ENCODE measurements around the gene C2CD2L.

C2CD2L gene

GRCh38 chr11:119094816-119095065 is 12.4 kb upstream of the C2CD2L start:
- H4K91ac ChIP-seq (ENCODE audit: low read length): no peak overlapping the region
- H3K4me3 ChIP-seq (ENCODE audit: insufficient read depth in 1 of 2, low read depth in 1 of 2, low read length in 2 of 2): peak overlapping the region; percentile 85 to 94
- H3K27ac ChIP-seq (ENCODE audit: low read length, poor library complexity, severe bottlenecking): peak overlapping the region; percentile 54
- H3K9me3 ChIP-seq (ENCODE audit: control insufficient read depth, low read length): no peaks in the 10 kb centered on the region
- no peaks in the 10 kb centered on the region for H3K27me3 ChIP-seq (ENCODE audit: control insufficient read depth in 1 of 2, insufficient read depth in 1 of 2, low read length in 2 of 2)
- peak overlapping the region; percentile 18 to 70 for H3K4ac ChIP-seq (ENCODE audit: low read depth in 1 of 2, low read length in 2 of 2)
- H2AK5ac ChIP-seq (ENCODE audit: low read length, severe bottlenecking): no peak overlapping the region
- H3K9ac ChIP-seq (ENCODE audit: low read length): peak overlapping the region; percentile 89
- H2BK15ac ChIP-seq (ENCODE audit: low read depth, poor library complexity, severe bottlenecking): no peak overlapping the region
- H3K18ac ChIP-seq (ENCODE audit: low read depth in 1 of 2, low read length in 2 of 2): peak overlapping the region in 1 of 2 experiments; percentile 85
- H3K79me1 ChIP-seq (replicated peaks; ENCODE audit: low read length, poor library complexity, severe bottlenecking): peaks cover 12% of the 10 kb centered on the region
- no peak overlapping the region for H2BK12ac ChIP-seq (ENCODE audit: low read length in 2 of 2)
- H3K36me3 ChIP-seq (ENCODE audit: control insufficient read depth in 1 of 2, insufficient read depth in 2 of 2, low read depth in 1 of 2, low read length in 2 of 2): peaks cover 38 to 64% of the 10 kb centered on the region in 2 experiments
- H2AFZ ChIP-seq (ENCODE audit: low read depth, low read length): no peak overlapping the region
- peak; percentile 91 for DNase-seq
- H4K8ac ChIP-seq (ENCODE audit: low read length): no peak overlapping the region
- peak overlapping the region in 1 of 2 experiments; percentile 98 for H3K14ac ChIP-seq (ENCODE audit: low read length in 2 of 2)
- H2BK5ac ChIP-seq (ENCODE audit: low read depth, low read length, poor library complexity, severe bottlenecking): no peak overlapping the region
- 2% methylated on average over 13 of the region's 19 CpGs for WGBS
- peak overlapping the region; percentile 96 for H3K4me2 ChIP-seq (ENCODE audit: low read length, poor library complexity, severe bottlenecking)
- H3K23ac ChIP-seq (ENCODE audit: low read length in 2 of 2): no peak overlapping the region
- peaks cover 16% of the 10 kb centered on the region for H3K4me1 ChIP-seq (ENCODE audit: control insufficient read depth, insufficient read depth, low read depth, low read length)
- no peak overlapping the region for H2BK120ac ChIP-seq (ENCODE audit: low read depth, low read length)

GRCh38 chr11:119095066-119095880 is 11.9 kb upstream of the C2CD2L start:
- under 1% methylated on average over 76 of the region's 79 CpGs for WGBS
- H3K4ac ChIP-seq (ENCODE audit: low read depth in 1 of 2, low read length in 2 of 2): peak overlapping the region; percentile 86 to 90
- peak overlapping the region; percentile 55 for H3K27ac ChIP-seq (ENCODE audit: low read length, poor library complexity, severe bottlenecking)
- peak overlapping the region in 1 of 2 experiments; percentile 56 for H2BK12ac ChIP-seq (ENCODE audit: low read length in 2 of 2)
- peak overlapping the region; percentile 85 to 94 for H3K4me3 ChIP-seq (ENCODE audit: insufficient read depth in 1 of 2, low read depth in 1 of 2, low read length in 2 of 2)
- no peak overlapping the region for H2BK15ac ChIP-seq (ENCODE audit: low read depth, poor library complexity, severe bottlenecking)
- peak overlapping the region; percentile 78 for H4K91ac ChIP-seq (ENCODE audit: low read length)
- no peaks in the 10 kb centered on the region for H3K9me3 ChIP-seq (ENCODE audit: control insufficient read depth, low read length)
- peak overlapping the region; percentile 33 for H4K8ac ChIP-seq (ENCODE audit: low read length)
- peak overlapping the region in 1 of 2 experiments; percentile 95 for H3K23ac ChIP-seq (ENCODE audit: low read length in 2 of 2)
- H3K27me3 ChIP-seq (ENCODE audit: control insufficient read depth in 1 of 2, insufficient read depth in 1 of 2, low read length in 2 of 2): no peaks in the 10 kb centered on the region
- no peak overlapping the region for H2AFZ ChIP-seq (ENCODE audit: low read depth, low read length)
- peak overlapping the region in 1 of 2 experiments; percentile 98 for H3K14ac ChIP-seq (ENCODE audit: low read length in 2 of 2)
- no peak overlapping the region for H2BK5ac ChIP-seq (ENCODE audit: low read depth, low read length, poor library complexity, severe bottlenecking)
- peak overlapping the region; percentile 96 for H3K4me2 ChIP-seq (ENCODE audit: low read length, poor library complexity, severe bottlenecking)
- H3K79me1 ChIP-seq (replicated peaks; ENCODE audit: low read length, poor library complexity, severe bottlenecking): peaks cover 12% of the 10 kb centered on the region
- H3K18ac ChIP-seq (ENCODE audit: low read depth in 1 of 2, low read length in 2 of 2): peak overlapping the region; percentile 80 to 85
- peak overlapping the region; percentile 89 for H3K9ac ChIP-seq (ENCODE audit: low read length)
- no peak overlapping the region for H2BK120ac ChIP-seq (ENCODE audit: low read depth, low read length)
- no peak overlapping the region for H2AK5ac ChIP-seq (ENCODE audit: low read length, severe bottlenecking)
- peaks cover 33 to 61% of the 10 kb centered on the region in 2 experiments for H3K36me3 ChIP-seq (ENCODE audit: control insufficient read depth in 1 of 2, insufficient read depth in 2 of 2, low read depth in 1 of 2, low read length in 2 of 2)
- H3K4me1 ChIP-seq (ENCODE audit: control insufficient read depth, insufficient read depth, low read depth, low read length): peaks cover 16% of the 10 kb centered on the region
- peak; percentile 100 for DNase-seq

GRCh38 chr11:119099711-119100110 is 7.4 kb upstream of the C2CD2L start:
- Histone ChIP-seq H2BK120ac (ENCODE audit: low read depth, low read length) (no peak overlapping the region), H2BK15ac (ENCODE audit: low read depth, poor library complexity, severe bottlenecking) (no peak overlapping the region), H3K23ac (ENCODE audit: low read length in 2 of 2) (no peak overlapping the region), H2AFZ (ENCODE audit: low read depth, low read length) (no peak overlapping the region), H2BK12ac (ENCODE audit: low read length in 2 of 2) (no peak overlapping the region), H4K91ac (ENCODE audit: low read length) (no peak overlapping the region), H2AK5ac (ENCODE audit: low read length, severe bottlenecking) (no peak overlapping the region), H3K4me3 (ENCODE audit: insufficient read depth in 1 of 2, low read depth in 1 of 2, low read length in 2 of 2) (peak overlapping the region in 1 of 2 experiments; percentile 95), H3K4me1 (ENCODE audit: control insufficient read depth, insufficient read depth, low read depth, low read length) (peaks cover 13% of the 10 kb centered on the region), H3K9me3 (ENCODE audit: control insufficient read depth, low read length) (no peaks in the 10 kb centered on the region), H3K79me1 (replicated peaks; ENCODE audit: low read length, poor library complexity, severe bottlenecking) (peaks cover 21% of the 10 kb centered on the region), H4K8ac (ENCODE audit: low read length) (no peak overlapping the region), H3K14ac (ENCODE audit: low read length in 2 of 2) (no peak overlapping the region), H2BK5ac (ENCODE audit: low read depth, low read length, poor library complexity, severe bottlenecking) (no peak overlapping the region), H3K27ac (ENCODE audit: low read length, poor library complexity, severe bottlenecking) (no peak overlapping the region), H3K4me2 (ENCODE audit: low read length, poor library complexity, severe bottlenecking) (no peak overlapping the region), H3K36me3 (ENCODE audit: control insufficient read depth in 1 of 2, insufficient read depth in 2 of 2, low read depth in 1 of 2, low read length in 2 of 2) (peaks cover 15 to 33% of the 10 kb centered on the region in 2 experiments), H3K27me3 (ENCODE audit: control insufficient read depth in 1 of 2, insufficient read depth in 1 of 2, low read length in 2 of 2) (no peaks in the 10 kb centered on the region), H3K9ac (ENCODE audit: low read length) (peak overlapping the region; percentile 95), H3K18ac (ENCODE audit: low read depth in 1 of 2, low read length in 2 of 2) (no peak overlapping the region), H3K4ac (ENCODE audit: low read depth in 1 of 2, low read length in 2 of 2) (no peak overlapping the region)
- WGBS: 99% methylated on average over 4 of the region's 6 CpGs
- no peak for DNase-seq

GRCh38 chr11:119100246-119100970 is 6.7 kb upstream of the C2CD2L start:
- Histone ChIP-seq H3K18ac (ENCODE audit: low read depth in 1 of 2, low read length in 2 of 2) (no peak overlapping the region), H3K14ac (ENCODE audit: low read length in 2 of 2) (peak overlapping the region in 1 of 2 experiments; percentile 5), H3K27ac (ENCODE audit: low read length, poor library complexity, severe bottlenecking) (no peak overlapping the region), H3K4ac (ENCODE audit: low read depth in 1 of 2, low read length in 2 of 2) (peak overlapping the region in 1 of 2 experiments; percentile 12), H3K9ac (ENCODE audit: low read length) (peak overlapping the region; percentile 95), H2BK5ac (ENCODE audit: low read depth, low read length, poor library complexity, severe bottlenecking) (no peak overlapping the region), H3K36me3 (ENCODE audit: control insufficient read depth in 1 of 2, insufficient read depth in 2 of 2, low read depth in 1 of 2, low read length in 2 of 2) (peaks cover 15 to 33% of the 10 kb centered on the region in 2 experiments), H3K4me2 (ENCODE audit: low read length, poor library complexity, severe bottlenecking) (peak overlapping the region; percentile 79), H3K23ac (ENCODE audit: low read length in 2 of 2) (no peak overlapping the region), H3K79me1 (replicated peaks; ENCODE audit: low read length, poor library complexity, severe bottlenecking) (peaks cover 21% of the 10 kb centered on the region), H4K8ac (ENCODE audit: low read length) (peak overlapping the region; percentile 89), H2BK15ac (ENCODE audit: low read depth, poor library complexity, severe bottlenecking) (peak overlapping the region; percentile 0), H3K27me3 (ENCODE audit: control insufficient read depth in 1 of 2, insufficient read depth in 1 of 2, low read length in 2 of 2) (no peaks in the 10 kb centered on the region), H2AFZ (ENCODE audit: low read depth, low read length) (no peak overlapping the region), H3K4me1 (ENCODE audit: control insufficient read depth, insufficient read depth, low read depth, low read length) (peaks cover 13% of the 10 kb centered on the region), H2BK120ac (ENCODE audit: low read depth, low read length) (no peak overlapping the region), H2AK5ac (ENCODE audit: low read length, severe bottlenecking) (no peak overlapping the region), H2BK12ac (ENCODE audit: low read length in 2 of 2) (no peak overlapping the region), H3K9me3 (ENCODE audit: control insufficient read depth, low read length) (no peaks in the 10 kb centered on the region), H4K91ac (ENCODE audit: low read length) (no peak overlapping the region), H3K4me3 (ENCODE audit: insufficient read depth in 1 of 2, low read depth in 1 of 2, low read length in 2 of 2) (peak overlapping the region; percentile 65 to 95)
- WGBS: 50% methylated on average over 11 of the region's 11 CpGs
- DNase-seq: peak; percentile 64
